ENCODE data around the gene MAPK12.

GRCh38 chr22:50293441-50294318 is 32.2 kb upstream of the MAPK12 start:
- TF ChIP-seq, protein P1, sequence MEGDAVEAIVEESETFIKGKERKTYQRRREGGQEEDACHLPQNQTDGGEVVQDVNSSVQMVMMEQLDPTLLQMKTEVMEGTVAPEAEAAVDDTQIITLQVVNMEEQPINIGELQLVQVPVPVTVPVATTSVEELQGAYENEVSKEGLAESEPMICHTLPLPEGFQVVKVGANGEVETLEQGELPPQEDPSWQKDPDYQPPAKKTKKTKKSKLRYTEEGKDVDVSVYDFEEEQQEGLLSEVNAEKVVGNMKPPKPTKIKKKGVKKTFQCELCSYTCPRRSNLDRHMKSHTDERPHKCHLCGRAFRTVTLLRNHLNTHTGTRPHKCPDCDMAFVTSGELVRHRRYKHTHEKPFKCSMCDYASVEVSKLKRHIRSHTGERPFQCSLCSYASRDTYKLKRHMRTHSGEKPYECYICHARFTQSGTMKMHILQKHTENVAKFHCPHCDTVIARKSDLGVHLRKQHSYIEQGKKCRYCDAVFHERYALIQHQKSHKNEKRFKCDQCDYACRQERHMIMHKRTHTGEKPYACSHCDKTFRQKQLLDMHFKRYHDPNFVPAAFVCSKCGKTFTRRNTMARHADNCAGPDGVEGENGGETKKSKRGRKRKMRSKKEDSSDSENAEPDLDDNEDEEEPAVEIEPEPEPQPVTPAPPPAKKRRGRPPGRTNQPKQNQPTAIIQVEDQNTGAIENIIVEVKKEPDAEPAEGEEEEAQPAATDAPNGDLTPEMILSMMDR (IDR thresholded peaks at IDR 0.05) = no peak
- TF ChIP-seq EZH2 (IDR thresholded peaks at IDR 0.05; ENCODE audit: borderline replicate concordance, insufficient read depth, low read depth, low read length, poor library complexity, severe bottlenecking) = no peak

Measured in B cell (primary cell).